A549 (cell line): ENCODE measurements around the gene SDHB. TPM values are rescaled to one million over a fixed set of nuclear protein-coding genes. Genes with fewer than 3 reads are reported as not detected.

ENCODE experiments used
- ATAC-seq, 2 experiments: fragments of 200-7000 bp in 1 of 2; fragments of >200 bp in 1 of 2; cut with Nextera tagmentation in 1 of 2; cut with Tn5 transposase in 1 of 2; 3 replicates each; pipeline versions ENCODE4 v1.8.0 to v1.9.1; 2018 to 2020; ENCODE audit warnings: mild to moderate bottlenecking in 1 of 2, moderate library complexity in 1 of 2
- CTCF ChIA-PET: fragments of 300-600 bp; sonication (Branson Sonifier 250); formaldehyde crosslinking; extraction: SDS; loops from one replicate; lab custom pipeline; 2021; ENCODE audit warnings: antibody characterized with exemption, inconsistent platforms; lab: Yijun Ruan, JAX
- POLR2A ChIA-PET: fragments of 350-600 bp; formaldehyde crosslinking; extraction: SDS; loops from one replicate; lab custom pipeline; 2021; ENCODE audit warnings: antibody characterized with exemption, inconsistent platforms; lab: Yijun Ruan, JAX
- DNase-seq, 2 experiments: peaks; one replicate each; pipeline versions ENCODE4 v3.0.0 to v3.0.0-alpha.2; 2011 to 2016; ENCODE audit warnings: low read depth in 1 of 2, low spot score in 1 of 2
- FAIRE-seq: peaks from 2 replicates; lab custom pipeline; 2011; peaks lifted over from hg19 to GRCh38; lab: Jason Lieb, UNC
- H3K27ac ChIP-seq, 2 experiments: fragments of >200 bp; sonication (Bioruptor Twin); formaldehyde crosslinking; 3 replicates each; pipeline ENCODE4 v1.5.1; 2016 to 2017
- H3K4me1 ChIP-seq: fragments of >200 bp; sonication (Bioruptor Twin); formaldehyde crosslinking; 3 replicates; pipeline ENCODE4 v1.6.1; 2016
- H3K4me2 ChIP-seq: fragments of >200 bp; sonication (Bioruptor Twin); formaldehyde crosslinking; 3 replicates; pipeline ENCODE4 v1.6.1; 2016
- H3K4me3 ChIP-seq: fragments of >200 bp; sonication (Bioruptor Twin); formaldehyde crosslinking; 3 replicates; pipeline ENCODE4 v1.5.1; 2016
- H3K9me3 ChIP-seq: fragments of >200 bp; sonication (Bioruptor Twin); formaldehyde crosslinking; 3 replicates; pipeline ENCODE4 v1.6.1; 2016
- BHLHE40 ChIP-seq: IDR thresholded peaks from 2 replicates; pipeline ENCODE4 v1.6.1; 2012; ENCODE audit warnings: low read depth, low read length, inconsistent platforms
- CBX2 ChIP-seq: fragments of 200-600 bp; sonication (generic); IDR thresholded peaks from 2 replicates; pipeline ENCODE4 v1.6.1; 2016; ENCODE audit warnings: low read depth, mild to moderate bottlenecking, borderline replicate concordance
- CHD4 ChIP-seq: fragments of 200-600 bp; sonication (generic); IDR thresholded peaks from 2 replicates; pipeline ENCODE4 v1.6.1; 2016; ENCODE audit warnings: antibody characterized with exemption, mild to moderate bottlenecking, borderline replicate concordance
- FOSL2 ChIP-seq, 2 experiments: fragments of 450-650 bp in 1 of 2; fragments of >200 bp in 1 of 2; sonication (Bioruptor Twin) in 1 of 2; formaldehyde crosslinking; IDR thresholded peaks; 2 replicates each; pipeline versions ENCODE4 v1.5.0 to v1.6.1; 2016 to 2020; ENCODE audit warnings: mild to moderate bottlenecking in 1 of 2, moderate library complexity in 1 of 2
- GATA3 ChIP-seq: IDR thresholded peaks from 2 replicates; pipeline ENCODE4 v1.6.1; 2012; ENCODE audit warnings: borderline replicate concordance
- HEYL ChIP-seq: fragments of 250-450 bp; sonication (Bioruptor Pico); IDR thresholded peaks from 2 replicates; pipeline ENCODE4 v1.8.0; 2021; ENCODE audit warnings: mild to moderate bottlenecking, moderate library complexity
- HOXB5 ChIP-seq: fragments of 250-450 bp; sonication (Bioruptor Pico); IDR thresholded peaks from 2 replicates; pipeline ENCODE4 v1.5.0; 2020; ENCODE audit warnings: mild to moderate bottlenecking, moderate library complexity
- JUN ChIP-seq, 2 experiments: fragments of >200 bp; sonication (Bioruptor Twin); formaldehyde crosslinking; IDR thresholded peaks; 2 replicates in 1 of 2; 3 replicates in 1 of 2; pipeline ENCODE4 v1.6.1; 2016 to 2017
- KDM1A ChIP-seq: fragments of 200-600 bp; sonication (generic); IDR thresholded peaks from 2 replicates; pipeline ENCODE4 v1.6.1; 2016; ENCODE audit warnings: low read depth, mild to moderate bottlenecking
- NR3C1 ChIP-seq: fragments of >200 bp; sonication (Bioruptor Twin); formaldehyde crosslinking; IDR thresholded peaks from 3 replicates; pipeline ENCODE4 v1.6.1; 2017
- PHF8 ChIP-seq: fragments of 200-600 bp; sonication (generic); IDR thresholded peaks from 2 replicates; pipeline ENCODE4 v1.6.1; 2016; ENCODE audit warnings: low read depth, mild to moderate bottlenecking, antibody characterized with exemption, moderate library complexity, borderline replicate concordance
- POLR2A ChIP-seq: IDR thresholded peaks from 2 replicates; pipeline ENCODE4 v1.6.1; 2012; ENCODE audit warnings: mild to moderate bottlenecking, low read length
- RARB ChIP-seq: fragments of 250-450 bp; sonication (Bioruptor Pico); IDR thresholded peaks from 2 replicates; pipeline ENCODE4 v1.8.0; 2021; ENCODE audit warnings: mild to moderate bottlenecking, moderate library complexity
- RFX5 ChIP-seq: fragments of 450-650 bp; IDR thresholded peaks from 2 replicates; pipeline ENCODE4 v1.7.1; 2014; ENCODE audit warnings: antibody characterized with exemption, mild to moderate bottlenecking, moderate library complexity
- RNF2 ChIP-seq: fragments of 200-600 bp; sonication (generic); IDR thresholded peaks from 2 replicates; pipeline ENCODE4 v1.6.1; 2016; ENCODE audit warnings: low read depth, mild to moderate bottlenecking, antibody characterized with exemption, moderate library complexity, borderline replicate concordance
- SREBF2 ChIP-seq: fragments of 450-650 bp; IDR thresholded peaks from 2 replicates; pipeline ENCODE4 v1.6.1; 2014; ENCODE audit warnings: mild to moderate bottlenecking, moderate library complexity
- ZNF302 ChIP-seq: fragments of 250-450 bp; sonication (Bioruptor Pico); IDR thresholded peaks from 2 replicates; pipeline ENCODE4 v1.9.0; 2021; ENCODE audit warnings: inconsistent platforms, mild to moderate bottlenecking, moderate library complexity
- WGBS: methylation state at CpG from one replicate; pipeline ENCODE4 v1.1.6; 2017; ENCODE audit errors: missing lambda C conversion rate; 5-methylcytosine and 5-hydroxymethylcytosine counted together
- polyA plus RNA-seq, 4 experiments: library from polyadenylated mRNA; depleted of rRNA in 3 of 4; stranded (reverse); fragments of >200 nt; fragmentation: RNase III in 1 of 4; extraction: RNeasy Plus Mini Kit Qiagen cat#74134 plus additional on column Dnase treatment in 1 of 4; gene quantifications; 2 replicates in 3 of 4; 3 replicates in 1 of 4; pipeline ENCODE4 v1.2.3, GENCODE V29; 2011 to 2017
- TF ChIP-seq, protein P1 (sequence below): fragments of >200 bp; sonication (Bioruptor Twin); formaldehyde crosslinking; IDR thresholded peaks from 3 replicates; pipeline ENCODE4 v1.5.1; 2016

Gene SDHB
- polyA plus RNA-seq, 2 of the 4 experiments (the other 2 are of a cell fraction): 114 to 262 TPM

DNA sequence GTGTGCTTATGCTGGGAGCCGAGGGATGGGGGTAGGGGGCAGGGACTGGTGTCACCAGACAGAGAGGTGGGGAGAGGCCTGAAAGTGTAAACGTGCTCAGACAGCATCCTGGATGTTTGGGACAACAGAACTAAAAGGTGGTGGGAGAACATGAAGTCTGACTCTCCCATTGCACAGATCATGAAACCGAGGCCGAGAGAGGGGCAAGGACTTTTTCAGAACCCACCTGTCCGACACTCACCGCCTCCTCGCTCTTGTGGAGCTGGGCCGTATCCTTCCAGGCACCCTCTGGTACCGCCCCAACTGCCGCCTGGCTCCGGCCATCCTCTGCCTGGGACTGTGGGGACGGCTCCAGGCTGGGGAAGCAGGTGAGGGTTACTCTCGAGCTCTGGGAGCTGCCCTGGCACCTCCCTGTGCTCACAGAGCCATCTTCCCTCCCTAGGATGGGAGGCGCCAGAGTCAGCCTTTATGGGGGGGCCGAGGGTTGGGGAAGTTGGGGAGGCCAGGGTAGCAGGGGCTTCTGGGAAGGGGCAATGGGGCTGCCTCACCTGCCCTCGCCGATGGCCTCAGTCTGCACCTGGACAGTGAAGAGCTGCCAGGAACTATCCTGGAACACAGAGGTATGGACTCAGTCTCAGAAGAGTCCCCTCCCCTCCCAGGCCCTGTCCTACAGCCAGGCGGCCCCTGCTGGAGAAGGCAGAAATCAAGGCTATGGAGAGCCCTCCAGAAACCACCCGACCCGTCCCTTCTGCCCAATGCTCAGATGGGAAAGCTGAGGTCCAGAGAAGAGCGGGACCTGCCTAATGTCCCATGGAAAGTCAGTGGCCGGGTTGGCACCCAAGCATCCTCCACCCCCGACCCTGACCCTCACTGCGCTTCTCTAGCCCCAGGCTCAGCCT lies 49.1 kb downstream of the SDHB start:
- Histone ChIP-seq H3K4me2 (peak overlapping the region; percentile 70), H3K4me1 (peaks cover 21% of the 10 kb centered on the region), H3K9me3 (no peaks in the 10 kb centered on the region), H3K27ac (peak overlapping the region; percentile 71 to 84), H3K4me3 (no peak overlapping the region)
- WGBS: 87% methylated on average over 12 of the region's 24 CpGs
- no peak for TF ChIP-seq BHLHE40
- no peak for TF ChIP-seq CBX2
- TF ChIP-seq CHD4: no peak
- no peak for TF ChIP-seq HOXB5
- TF ChIP-seq, protein P1, sequence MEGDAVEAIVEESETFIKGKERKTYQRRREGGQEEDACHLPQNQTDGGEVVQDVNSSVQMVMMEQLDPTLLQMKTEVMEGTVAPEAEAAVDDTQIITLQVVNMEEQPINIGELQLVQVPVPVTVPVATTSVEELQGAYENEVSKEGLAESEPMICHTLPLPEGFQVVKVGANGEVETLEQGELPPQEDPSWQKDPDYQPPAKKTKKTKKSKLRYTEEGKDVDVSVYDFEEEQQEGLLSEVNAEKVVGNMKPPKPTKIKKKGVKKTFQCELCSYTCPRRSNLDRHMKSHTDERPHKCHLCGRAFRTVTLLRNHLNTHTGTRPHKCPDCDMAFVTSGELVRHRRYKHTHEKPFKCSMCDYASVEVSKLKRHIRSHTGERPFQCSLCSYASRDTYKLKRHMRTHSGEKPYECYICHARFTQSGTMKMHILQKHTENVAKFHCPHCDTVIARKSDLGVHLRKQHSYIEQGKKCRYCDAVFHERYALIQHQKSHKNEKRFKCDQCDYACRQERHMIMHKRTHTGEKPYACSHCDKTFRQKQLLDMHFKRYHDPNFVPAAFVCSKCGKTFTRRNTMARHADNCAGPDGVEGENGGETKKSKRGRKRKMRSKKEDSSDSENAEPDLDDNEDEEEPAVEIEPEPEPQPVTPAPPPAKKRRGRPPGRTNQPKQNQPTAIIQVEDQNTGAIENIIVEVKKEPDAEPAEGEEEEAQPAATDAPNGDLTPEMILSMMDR: peak; percentile 14; the same call in 1 of the 3 replicates
- TF ChIP-seq SREBF2: no peak
- no peak for TF ChIP-seq ZNF302 (CRISPR knock-in tag)
- FAIRE-seq (no peak), DNase-seq (peak in 1 of 2 experiments; percentile 29), ATAC-seq (peak; percentile 69)
- CTCF ChIA-PET: interaction anchor here (0.9 to 2.0 kb wide), 7 partner anchors 8 to 79 kb away, joined by 3 to 10 read pairs (median 4); no protein-coding TSS in a partner anchor
- POLR2A ChIA-PET: no interaction called here

DNA sequence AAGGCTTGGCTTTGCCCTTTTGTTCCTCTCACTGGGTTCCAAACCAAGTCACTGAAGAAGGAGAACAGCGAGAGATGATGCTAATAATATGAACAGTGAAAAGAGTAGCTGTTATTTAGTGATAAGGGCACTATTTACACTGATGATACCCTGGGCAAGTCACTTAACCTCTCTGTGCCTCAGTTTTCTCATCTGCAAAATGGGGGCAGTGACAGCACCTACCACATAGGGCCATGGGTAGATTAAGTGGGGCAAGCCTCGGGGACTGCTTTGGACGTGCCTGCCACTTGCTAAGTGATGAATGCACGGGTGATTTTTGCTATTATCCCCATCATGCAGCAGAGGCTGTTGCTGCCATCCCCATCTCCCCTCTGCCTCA lies 51.3 kb downstream of the SDHB start:
- no peak for FAIRE-seq
- POLR2A ChIA-PET: no interaction called here

DNA sequence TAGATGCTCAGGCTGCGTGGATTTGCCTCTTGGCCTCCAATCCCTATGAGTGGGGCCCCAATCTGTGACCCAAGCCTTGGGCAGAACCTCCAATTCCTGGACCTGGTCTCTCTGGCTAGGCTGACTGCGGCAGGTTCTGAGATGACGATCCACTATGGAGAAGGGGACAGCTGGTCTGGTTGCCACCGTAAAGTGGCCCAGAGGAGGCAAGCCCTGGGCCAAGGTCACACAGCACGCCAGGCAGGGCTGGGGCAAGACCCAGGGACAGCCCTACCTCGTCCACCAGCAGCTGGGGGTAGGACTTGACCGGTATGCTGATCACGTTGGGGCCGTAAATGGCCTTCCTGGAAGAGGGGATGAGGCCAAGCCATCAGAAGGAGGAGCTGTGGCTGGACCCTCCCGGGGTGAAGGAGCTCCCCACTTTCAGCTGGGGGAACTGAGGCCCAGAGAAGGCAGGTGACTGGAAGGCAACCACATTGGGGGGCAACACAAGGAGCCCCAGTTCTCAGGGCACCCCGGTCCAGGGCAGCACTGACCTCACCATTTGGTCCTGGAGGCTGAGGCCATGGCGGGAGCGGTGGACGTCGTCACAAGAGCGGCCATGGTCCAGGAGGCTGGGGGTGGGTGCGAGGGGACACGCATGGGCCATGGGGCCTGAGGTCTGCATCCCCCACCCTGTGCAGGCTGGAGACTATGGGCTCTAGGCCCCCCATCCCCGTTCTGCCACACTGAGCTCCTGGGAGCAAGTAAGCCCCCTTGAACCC lies 51.9 kb downstream of the SDHB start:
- no peak for ATAC-seq
- CTCF ChIA-PET: interaction anchor here (0.9 to 2.2 kb wide), 3 partner anchors 12 to 46 kb away, joined by 3 to 8 read pairs (median 3); no protein-coding TSS in a partner anchor
- POLR2A ChIA-PET: no interaction called here
- H3K27ac ChIP-seq: no peak overlapping the region
- no peaks in the 10 kb centered on the region for H3K9me3 ChIP-seq
- no peak for TF ChIP-seq FOSL2 (IDR thresholded peaks at IDR 0.05)
- TF ChIP-seq FOSL2 (CRISPR knock-in tag; IDR thresholded peaks at IDR 0.05): no peak
- no peak for TF ChIP-seq NR3C1
- no peak for TF ChIP-seq RFX5
- no peak for TF ChIP-seq GATA3
- TF ChIP-seq PHF8: no peak
- H3K4me1 ChIP-seq: peaks cover 21% of the 10 kb centered on the region
- no peak for FAIRE-seq
- H3K4me3 ChIP-seq: no peak overlapping the region
- no peak overlapping the region for H3K4me2 ChIP-seq
- WGBS: 97% methylated on average over 9 of the region's 19 CpGs
- no peak for DNase-seq

More for the DNA sequence above, 51.3 kb downstream of the SDHB start:
- H3K27ac ChIP-seq: peak overlapping the region in 1 of 2 experiments; percentile 75; a peak in 3 of 6 replicates
- no peak for DNase-seq
- no peak for TF ChIP-seq RNF2
- 0 out of 2 replicates have a peak, but pooled peaks have one; percentile 40 for TF ChIP-seq KDM1A
- TF ChIP-seq, all 56 proteins: peak for 1
- no peak for ATAC-seq
- 78% methylated on average over 4 of the region's 4 CpGs for WGBS
- Histone ChIP-seq H3K9me3 (no peaks in the 10 kb centered on the region), H3K4me3 (no peak overlapping the region), H3K4me1 (peaks cover 21% of the 10 kb centered on the region), H3K4me2 (no peak overlapping the region)
- CTCF ChIA-PET: interaction anchor here (0.9 to 2.2 kb wide), 3 partner anchors 10 to 47 kb away, joined by 3 to 8 read pairs (median 3); no protein-coding TSS in a partner anchor

DNA sequence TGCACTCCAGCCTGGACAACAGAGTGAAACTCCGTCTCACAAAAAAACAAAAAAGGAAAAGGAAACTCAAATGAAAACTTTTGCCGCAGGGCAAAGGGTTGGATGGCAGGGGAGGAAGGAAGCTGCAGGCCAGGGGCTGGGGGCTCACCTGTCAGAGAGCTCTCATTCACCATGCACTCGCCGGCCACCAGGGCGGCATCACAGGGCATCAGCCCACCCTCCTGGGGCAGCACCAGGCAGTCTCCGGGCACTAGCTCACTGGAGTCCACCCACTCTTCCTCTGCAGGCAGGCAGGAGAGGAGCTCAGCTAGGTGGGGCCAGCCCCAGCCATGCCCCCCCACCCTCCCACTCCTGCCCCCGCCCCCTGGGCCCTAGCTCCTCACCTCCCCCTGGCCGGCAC lies 54.0 kb downstream of the SDHB start:
- ChIA-PET POLR2A (no interaction called here), CTCF (interaction anchor here (0.8 to 1.6 kb wide), 7 partner anchors 11 to 48 kb away, joined by 3 to 7 read pairs (median 4); no protein-coding TSS in a partner anchor)
- no peak overlapping the region for H3K27ac ChIP-seq
- FAIRE-seq (no peak), ATAC-seq (no peak), DNase-seq (no peak)
- H3K4me3 ChIP-seq: no peak overlapping the region
- peaks cover 20% of the 10 kb centered on the region for H3K4me1 ChIP-seq
- no peak overlapping the region for H3K4me2 ChIP-seq
- 87% methylated on average over 6 of the region's 8 CpGs for WGBS
- TF ChIP-seq HOXB5 (no peak), POLR2A (no peak), GATA3 (no peak), JUN (IDR thresholded peaks at IDR 0.05) (no peak), RARB (CRISPR knock-in tag) (no peak), HEYL (CRISPR knock-in tag) (no peak)
- H3K9me3 ChIP-seq: no peaks in the 10 kb centered on the region
